Activated CD8-positive, alpha-beta memory T cell treated with anti-CD3 and anti-CD28 coated beads, Interleukin-2, amount 50 U/mL, for 4 hours (primary cell): Measurements from ENCODE around the gene SOX18.

ENCODE experiments used
- DNase-seq: peaks from one replicate; pipeline ENCODE4 v3.0.0-alpha.2; 2020

SOX18 gene

DNA sequence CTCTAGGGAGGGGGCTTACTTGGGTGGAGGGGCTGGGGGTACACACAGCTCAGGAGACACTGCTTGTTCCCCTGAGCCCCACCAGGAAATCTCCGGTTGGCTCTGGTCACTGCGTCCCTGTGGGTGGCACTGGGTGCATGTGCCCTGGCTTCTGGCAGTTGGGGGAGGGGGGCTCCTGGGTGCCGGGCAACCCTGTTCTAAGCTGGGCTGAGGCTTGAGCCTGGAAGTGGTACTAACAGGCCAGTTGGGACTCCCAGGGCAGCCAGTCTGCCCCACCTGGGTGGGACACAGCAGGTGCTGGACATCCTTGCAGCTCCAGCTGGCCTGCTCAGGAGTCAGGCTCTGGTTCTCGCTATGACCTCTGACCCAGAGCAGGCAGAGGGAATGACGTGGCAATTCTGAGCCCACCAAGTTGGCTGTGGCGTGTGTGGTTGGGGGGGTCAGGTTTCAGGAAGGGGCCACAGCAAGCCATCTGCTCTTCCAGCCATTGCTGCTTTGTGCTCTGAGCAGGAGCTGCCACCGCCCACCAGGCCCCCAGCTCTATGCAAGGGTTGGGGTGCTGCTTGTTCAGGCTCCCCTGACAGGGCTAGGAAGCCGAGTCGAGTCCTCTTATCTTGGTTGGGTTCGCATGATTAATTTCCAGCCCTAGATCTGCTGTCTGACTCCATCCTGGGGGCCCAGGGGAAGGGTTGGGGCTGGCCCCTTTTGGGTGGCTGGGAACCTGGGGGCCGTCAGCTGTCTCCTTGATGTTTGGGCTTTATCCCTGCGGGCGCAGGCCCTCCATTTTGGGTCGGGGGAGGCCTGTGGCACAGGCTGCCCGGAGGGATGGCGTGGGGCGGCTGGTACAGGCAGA lies 12.9 kb downstream of the SOX18 start:
- DNase-seq, result no peak

DNA sequence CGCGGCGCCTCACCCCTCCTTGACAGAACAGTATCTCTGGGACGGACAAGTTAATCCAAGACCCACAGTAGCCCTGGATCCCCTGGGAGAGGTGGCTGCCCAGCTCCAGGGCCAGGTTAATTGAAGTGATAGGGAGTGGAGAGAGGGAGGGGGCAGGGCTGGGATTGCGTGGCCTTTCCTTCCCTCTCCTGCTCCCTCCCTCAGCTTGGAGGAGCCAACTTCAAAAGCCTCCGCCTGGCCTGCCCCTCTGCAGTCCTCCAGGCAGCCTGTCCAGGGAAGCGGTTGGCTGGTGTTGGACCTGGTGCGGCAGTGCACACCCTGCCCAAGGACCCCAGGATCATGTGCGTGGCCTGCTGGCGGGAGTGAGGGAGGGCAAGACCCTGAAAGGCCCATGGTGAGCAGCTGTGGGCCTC lies 13.5 kb downstream of the SOX18 start, which contains the start of gene C20orf204:
C20orf204 (plus strand) TSS at position 250 of the 413 bp plus-strand sequence; CDS start at position 392, 142 bp downstream.
- no peak for DNase-seq

- peak; percentile 43 for DNase-seq
These were observed 14.1 kb downstream of the SOX18 start for GRCh38 chr20:64035066-64035932.

DNA sequence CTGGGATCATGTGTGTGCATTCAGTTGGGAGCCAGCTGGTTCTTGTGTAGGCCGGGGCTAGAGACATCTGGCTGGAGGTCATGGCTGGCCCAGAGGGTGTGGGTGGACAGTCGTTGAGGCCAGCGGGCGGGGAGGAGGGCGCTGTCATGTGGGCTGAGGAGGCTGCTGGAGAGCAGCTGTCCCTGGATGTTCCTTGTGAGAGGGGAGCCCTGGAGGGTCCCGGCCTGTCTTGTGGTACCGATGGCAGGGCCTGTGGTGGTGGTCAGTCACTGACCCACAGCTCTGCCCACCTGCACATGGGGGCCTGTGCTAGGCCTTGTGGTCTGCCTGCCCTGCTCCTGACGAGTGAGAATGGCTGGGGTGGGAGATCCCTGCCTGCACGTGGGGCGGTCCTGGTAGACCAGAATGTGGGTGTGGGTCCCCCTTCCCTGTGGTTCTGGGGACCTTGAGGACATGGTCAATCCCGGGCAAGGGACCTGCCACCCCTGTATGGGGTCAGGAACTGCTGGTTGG lies 15.4 kb downstream of the SOX18 start:
- DNase-seq, result no peak

DNA sequence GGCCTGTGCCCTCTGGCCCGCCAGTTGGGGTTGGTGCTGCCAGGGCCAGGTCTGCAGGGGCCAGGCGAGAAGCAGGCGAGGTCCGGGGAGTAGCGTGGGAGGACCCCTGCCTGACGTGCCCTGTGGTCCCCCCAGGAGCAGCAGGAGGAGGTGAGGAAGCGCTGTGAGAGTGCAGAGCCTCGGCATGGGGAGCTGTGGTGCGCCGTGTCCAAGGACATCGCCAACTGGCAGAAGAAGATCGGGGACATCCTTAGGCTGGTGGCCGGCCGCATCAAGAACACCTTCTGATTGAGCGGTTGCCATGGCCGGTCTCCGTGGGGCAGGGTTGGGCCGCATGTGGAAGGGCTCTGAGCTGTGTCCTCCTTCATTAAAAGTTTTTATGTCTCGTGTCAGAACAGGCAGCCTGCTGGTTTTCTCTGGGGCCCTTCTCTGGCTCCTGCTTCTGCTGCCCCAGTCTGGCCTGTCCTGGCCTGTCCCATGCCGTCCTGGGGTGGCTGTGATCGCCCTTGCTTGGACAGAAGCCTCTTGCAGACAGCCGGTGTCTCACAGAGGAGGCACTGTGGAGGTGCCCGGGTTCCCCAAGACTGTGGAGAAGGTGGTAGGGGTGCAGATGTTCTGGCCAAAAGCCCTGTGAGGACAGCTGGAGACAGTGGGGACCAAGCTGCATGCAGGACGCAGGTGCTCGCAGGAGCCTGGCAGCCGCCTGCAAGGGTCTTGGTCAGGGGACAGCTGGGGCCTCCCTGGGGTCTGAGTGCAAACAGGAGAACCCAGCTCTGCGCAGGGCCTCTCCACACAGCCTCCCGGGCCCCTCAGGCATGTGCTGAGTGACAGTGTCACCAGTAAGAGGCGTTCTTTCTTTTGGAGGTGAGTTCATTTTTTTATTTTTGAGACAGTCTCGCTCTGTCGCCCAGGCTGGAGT lies 16.5 kb downstream of the SOX18 start:
- DNase-seq, result no peak

GRCh38 chr20:64031822-64032314 lies 17.6 kb downstream of the SOX18 start:
- DNase-seq, result no peak

DNA sequence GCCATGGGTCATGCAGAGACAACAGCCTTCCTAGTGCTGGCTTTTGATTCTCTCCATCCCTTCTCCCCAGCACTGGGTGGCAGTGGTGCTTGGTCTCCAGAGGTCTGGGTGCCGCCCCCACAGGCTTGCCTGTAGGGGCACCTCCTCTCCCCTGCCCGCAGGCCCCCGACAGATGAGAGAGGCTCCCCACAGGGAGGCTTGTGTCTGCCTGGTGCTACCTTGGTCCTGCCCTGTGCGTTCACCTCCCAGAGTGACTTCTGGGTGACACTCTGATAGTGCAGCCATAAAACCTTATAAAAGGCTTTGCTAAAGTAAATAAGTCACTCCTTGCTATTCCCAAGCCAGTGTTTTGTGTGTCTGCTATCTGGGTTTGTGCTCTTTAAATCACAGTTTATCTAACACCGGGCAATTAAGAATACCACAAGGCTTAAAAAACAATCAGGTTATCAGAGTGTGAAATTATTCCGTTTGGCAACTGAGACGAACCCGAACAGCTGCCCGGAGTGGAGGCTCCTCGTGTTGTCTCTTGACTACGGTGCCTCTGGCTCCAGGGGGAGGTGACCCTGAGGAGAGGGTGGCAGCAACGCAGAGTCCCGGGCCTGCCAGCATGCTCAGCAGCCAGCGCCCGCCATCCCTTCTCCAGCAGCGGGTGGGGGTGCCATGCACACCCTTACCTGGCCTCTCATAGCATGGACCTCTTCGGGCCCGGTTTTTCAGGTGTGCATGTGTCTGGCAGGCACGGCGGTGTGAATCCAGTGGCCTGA lies 18.9 kb downstream of the SOX18 start:
- DNase-seq, result no peak

DNA sequence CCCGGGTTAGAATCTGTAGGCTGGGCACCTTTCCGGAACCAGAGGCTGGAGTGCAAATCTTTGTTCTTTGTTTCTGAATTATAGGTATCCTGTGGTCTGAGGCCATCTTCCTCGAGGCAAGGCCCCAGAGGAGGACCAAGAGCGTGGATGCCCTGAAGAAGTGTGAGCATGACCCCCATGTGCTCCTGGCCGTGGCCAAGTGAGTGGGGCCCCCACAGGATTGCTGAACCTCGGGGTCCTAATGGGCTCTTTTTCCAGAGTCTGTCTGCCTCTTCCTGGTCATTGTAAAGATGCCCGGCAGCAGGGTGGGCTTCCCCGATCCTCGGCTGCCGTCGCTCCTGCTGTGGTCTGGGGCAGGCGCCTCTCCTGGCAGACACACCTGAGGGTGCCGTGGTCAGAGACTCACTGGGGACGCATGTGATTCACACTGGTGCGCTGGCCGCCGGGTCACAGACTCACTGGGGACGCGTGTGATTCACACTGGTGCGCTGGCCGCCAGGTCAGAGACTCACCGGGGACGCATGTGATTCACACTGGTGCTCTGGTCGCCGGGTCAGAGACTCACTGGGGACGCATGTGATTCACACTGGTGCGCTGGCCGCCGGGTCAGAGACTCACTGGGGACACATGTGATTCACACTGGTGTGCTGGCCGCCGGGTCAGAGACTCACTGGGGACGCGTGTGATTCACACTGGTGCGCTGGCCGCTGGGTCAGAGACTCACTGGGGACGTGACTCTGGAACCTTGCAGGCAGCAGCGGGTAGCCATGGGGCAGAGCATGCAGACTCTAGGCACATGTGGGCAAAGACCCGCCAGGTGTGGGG lies 19.9 kb downstream of the SOX18 start:
- DNase-seq, result no peak

GRCh38 chr20:64027981-64028685 lies 21.3 kb downstream of the SOX18 start:
- no peak for DNase-seq

DNA sequence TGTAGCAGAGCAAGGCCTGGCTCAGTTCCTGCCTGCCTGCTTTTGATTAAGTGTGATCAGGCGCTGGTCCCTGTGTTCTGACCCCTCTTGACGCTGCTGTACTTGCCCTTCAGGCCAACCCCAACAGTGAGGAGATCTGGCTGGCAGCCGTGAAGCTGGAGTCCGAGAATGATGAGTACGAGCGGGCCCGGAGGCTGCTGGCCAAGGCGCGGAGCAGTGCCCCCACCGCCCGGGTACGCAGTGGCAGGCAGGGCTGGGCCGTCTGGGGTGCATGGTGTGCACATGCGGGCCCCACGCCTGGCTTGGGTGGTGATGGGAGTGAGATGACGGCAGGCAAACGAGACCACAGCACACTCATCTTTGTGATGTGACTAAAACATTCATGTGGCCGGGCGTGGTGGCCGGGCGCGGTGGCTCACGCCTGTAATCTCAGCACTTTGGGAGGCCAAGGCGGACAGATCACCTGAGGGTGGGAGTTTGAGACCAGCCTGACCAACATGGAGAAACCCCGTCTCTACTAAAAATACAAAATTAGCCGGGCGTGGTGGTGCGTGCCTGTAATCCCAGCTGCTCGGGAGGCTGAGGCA lies 23.5 kb downstream of the SOX18 start:
- no peak for DNase-seq

DNA sequence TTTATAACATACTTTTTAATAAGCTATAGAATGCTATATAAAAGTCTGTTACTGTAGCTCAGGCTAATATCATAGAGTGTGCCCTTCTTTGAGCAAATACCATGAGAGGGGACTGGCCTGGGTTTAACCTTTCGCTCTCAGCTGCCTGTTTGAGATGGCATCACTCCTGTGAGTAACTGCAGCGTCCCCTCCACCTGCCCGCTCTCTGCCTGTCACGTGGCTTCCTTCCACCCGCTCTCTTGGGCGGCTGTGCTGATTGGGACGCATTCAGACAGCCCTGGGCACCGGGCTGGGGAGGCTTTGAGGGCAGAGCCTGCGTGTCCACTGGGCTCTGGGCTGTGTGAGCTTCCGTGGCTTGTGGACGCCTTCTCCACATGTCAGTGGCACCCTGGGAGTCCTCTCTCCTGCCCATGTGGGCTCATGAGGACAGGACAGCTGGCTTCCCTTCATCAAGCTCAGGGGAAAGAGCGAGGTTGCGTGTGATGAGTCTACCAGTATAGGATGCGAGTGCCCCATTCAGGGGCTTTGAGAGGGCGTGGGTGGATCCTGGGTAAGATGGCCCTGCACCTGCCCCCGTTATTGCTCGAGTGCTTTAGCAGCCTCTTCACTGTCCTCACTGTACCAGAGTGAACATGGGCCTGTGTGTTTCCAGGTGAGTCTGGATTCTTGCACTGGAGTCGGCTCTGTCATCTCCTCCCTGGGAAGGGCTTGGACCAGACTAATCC lies 24.2 kb downstream of the SOX18 start:
- no peak for DNase-seq

DNA sequence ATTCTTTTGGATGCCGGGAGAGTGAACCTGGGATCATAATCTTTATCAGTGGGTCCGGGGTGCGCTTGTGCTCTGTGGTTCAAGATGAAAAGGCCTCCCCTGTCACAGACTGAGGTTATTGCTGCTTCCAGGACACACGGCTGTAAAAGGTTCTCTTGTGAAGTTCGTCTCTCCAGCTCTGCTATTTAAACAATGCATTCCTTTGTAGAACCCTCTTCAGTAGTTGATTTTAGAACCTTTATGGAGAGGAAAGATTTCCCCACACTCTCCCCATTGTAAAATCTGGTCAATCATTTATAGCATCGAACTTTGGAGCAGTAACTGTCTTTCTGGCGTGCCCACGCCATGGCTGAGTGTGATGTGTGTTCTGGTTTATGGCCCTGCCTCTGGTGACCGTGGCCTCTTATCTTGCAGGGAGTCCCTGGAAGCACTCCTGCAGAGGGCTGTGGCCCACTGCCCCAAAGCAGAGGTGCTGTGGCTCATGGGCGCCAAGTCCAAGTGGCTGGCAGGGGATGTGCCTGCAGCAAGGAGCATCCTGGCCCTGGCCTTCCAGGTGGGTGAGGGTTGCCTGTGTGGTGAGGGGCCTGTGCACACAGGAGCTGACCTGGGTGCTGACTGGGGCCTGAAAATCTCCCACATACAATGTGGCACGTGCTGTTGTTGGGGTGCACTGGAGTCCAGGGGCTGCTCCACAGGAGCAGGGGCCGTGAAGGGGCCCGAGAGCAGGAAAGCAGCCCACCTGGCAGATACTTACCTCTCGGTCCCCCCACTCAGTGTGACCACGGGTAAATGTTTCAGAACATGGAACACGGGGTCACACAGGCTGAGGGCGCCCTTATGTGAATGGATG lies 25.1 kb downstream of the SOX18 start:
- no peak for DNase-seq

- DNase-seq, result no peak
These were observed 25.9 kb downstream of the SOX18 start for GRCh38 chr20:64023361-64024140.

DNA sequence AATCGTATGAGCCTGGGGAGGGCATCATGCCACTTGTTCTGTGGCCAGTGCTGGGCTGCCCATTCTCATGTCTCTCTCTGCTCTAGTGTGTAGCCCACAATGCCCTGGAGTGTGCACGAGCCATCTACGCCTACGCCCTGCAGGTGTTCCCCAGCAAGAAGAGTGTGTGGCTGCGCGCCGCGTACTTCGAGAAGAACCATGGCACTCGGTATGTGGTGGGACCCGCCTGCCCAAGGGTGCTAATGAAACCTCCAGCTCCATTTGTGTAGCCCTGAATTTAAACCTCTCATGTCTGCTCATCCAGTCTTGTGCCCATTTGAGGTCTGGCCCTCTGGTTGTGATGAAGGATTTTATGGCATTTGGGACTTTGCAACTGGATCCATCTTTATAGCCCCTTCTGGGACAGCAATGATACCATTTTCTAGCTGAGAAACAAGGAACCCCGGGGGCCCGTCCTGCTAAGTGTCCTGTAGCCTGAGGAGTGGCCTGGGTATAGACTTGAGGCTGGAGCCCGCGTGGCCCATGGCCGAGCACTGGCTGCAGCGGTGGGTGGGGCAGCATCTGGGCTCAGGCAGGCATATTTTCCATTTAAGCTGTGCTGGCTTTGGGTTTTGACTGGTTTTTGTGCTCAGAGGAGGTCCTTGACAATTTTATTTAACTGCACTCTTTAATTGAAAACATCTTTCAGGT lies 26.6 kb downstream of the SOX18 start:
- no peak for DNase-seq

- DNase-seq, result no peak
These were observed 28.1 kb downstream of the SOX18 start for GRCh38 chr20:64021124-64021975.
